Stimulated activated CD8-positive, alpha-beta memory T cell treated with anti-CD3 and anti-CD28 coated beads, Interleukin-4, amount 100 ng/mL, for 48 hours (primary cell): Measurements from ENCODE around the gene SPRR3.
"Not testable (repeated sequence)": the region's sequence is repeated elsewhere in the genome, so short reads cannot be mapped to it uniquely, and the experiment has no call there.

Source experiments
- DNase-seq: peaks from one replicate; pipeline ENCODE4 v3.0.0-alpha.2; 2020

SPRR3 gene

GRCh38 chr1:152986578-152986977 is 15.0 kb upstream of the SPRR3 start:
- DNase-seq = no peak

GRCh38 chr1:152993186-152993585 is 8.4 kb upstream of the SPRR3 start:
- no peak for DNase-seq

GRCh38 chr1:152995842-152996241 is 5.7 kb upstream of the SPRR3 start:
- no peak for DNase-seq

- no peak for DNase-seq
Measured at GRCh38 chr1:152996633-152997400, 4.7 kb upstream of the SPRR3 start.

- no peak for DNase-seq
Measured at GRCh38 chr1:152997901-152998300, 3.6 kb upstream of the SPRR3 start.

GRCh38 chr1:152998476-152998875 is 3.1 kb upstream of the SPRR3 start:
- DNase-seq = no peak

- DNase-seq = no peak
Measured at GRCh38 chr1:152999818-153000217, 1.7 kb upstream of the SPRR3 start.

- no peak for DNase-seq
Measured at GRCh38 chr1:153000294-153000693, 1.3 kb upstream of the SPRR3 start.

- DNase-seq = not testable (repeated sequence)
Measured at GRCh38 chr1:153011235-153011758, 9.7 kb downstream of the SPRR3 start.

GRCh38 chr1:153021829-153022228 is 20.3 kb downstream of the SPRR3 start:
- not testable (repeated sequence) for DNase-seq

GRCh38 chr1:153022340-153022739 is 20.8 kb downstream of the SPRR3 start:
- DNase-seq = not testable (repeated sequence)

- no peak for DNase-seq
Measured at GRCh38 chr1:153023109-153023508, 21.6 kb downstream of the SPRR3 start.

- no peak for DNase-seq
Measured at GRCh38 chr1:153024413-153024812, 22.9 kb downstream of the SPRR3 start.

- no peak for DNase-seq
Measured at GRCh38 chr1:153025797-153026196, 24.2 kb downstream of the SPRR3 start.

GRCh38 chr1:153028766-153029165 is 27.2 kb downstream of the SPRR3 start:
- DNase-seq = no peak

- no peak for DNase-seq
Measured at GRCh38 chr1:153030895-153031294, 29.3 kb downstream of the SPRR3 start, which contains the start of gene SPRR1B. TSS of gene SPRR1B (plus strand) at chr1:153031203. CDS start at chr1:153032346, 1,143 bp downstream.

GRCh38 chr1:153032073-153032472 is 30.5 kb downstream of the SPRR3 start:
- no peak for DNase-seq

- DNase-seq = no peak
Measured at GRCh38 chr1:153032677-153033308, 31.2 kb downstream of the SPRR3 start.

- DNase-seq = no peak
Measured at GRCh38 chr1:153035211-153035610, 33.7 kb downstream of the SPRR3 start.

- DNase-seq = no peak
Measured at GRCh38 chr1:153040950-153041631, 39.5 kb downstream of the SPRR3 start, which contains the start of gene SPRR2D. TSS of gene SPRR2D (minus strand) at chr1:153041120. CDS start at chr1:153040346, 774 bp downstream.

GRCh38 chr1:153049211-153049610 is 47.7 kb downstream of the SPRR3 start:
- DNase-seq = no peak
